Mesodermal cell (in vitro differentiated cells): ENCODE measurements around the gene FAM236C.
"Not testable (repeated sequence)": the region's sequence is repeated elsewhere in the genome, so short reads cannot be mapped to it uniquely, and the experiment has no call there.

Experiments used
- H3K27ac ChIP-seq: 2 replicates; pipeline ENCODE4 v1.7.0; 2013; ENCODE audit warnings: mild to moderate bottlenecking, low read depth, low read length, moderate library complexity; ENCODE audit not compliant: severe bottlenecking
- H3K36me3 ChIP-seq: 2 replicates; pipeline ENCODE4 v1.7.1; 2013; ENCODE audit warnings: mild to moderate bottlenecking, low read length, moderate library complexity; ENCODE audit not compliant: control insufficient read depth, insufficient read depth
- H3K4me1 ChIP-seq: one replicate; pipeline ENCODE4 v1.7.1; 2013; ENCODE audit warnings: mild to moderate bottlenecking, low read length; ENCODE audit not compliant: insufficient read depth, control insufficient read depth, poor library complexity, severe bottlenecking
- H3K4me3 ChIP-seq: 2 replicates; pipeline ENCODE4 v1.7.0; 2013; ENCODE audit warnings: low read length, control low read depth, mild to moderate bottlenecking; ENCODE audit not compliant: insufficient read depth, poor library complexity, severe bottlenecking; ENCODE audit errors: extremely low read depth
- H3K9me3 ChIP-seq: 2 replicates; pipeline ENCODE4 v1.7.1; 2013; ENCODE audit warnings: mild to moderate bottlenecking, low read length, moderate library complexity; ENCODE audit not compliant: control insufficient read depth
- WGBS, 2 experiments: methylation state at CpG; one replicate each; pipeline ENCODE4 v1.1.5; 2013; ENCODE audit warnings: missing lambda C conversion rate in 2 of 2; ENCODE audit not compliant: insufficient coverage in 2 of 2; 5-methylcytosine and 5-hydroxymethylcytosine counted together

FAM236C gene

DNA sequence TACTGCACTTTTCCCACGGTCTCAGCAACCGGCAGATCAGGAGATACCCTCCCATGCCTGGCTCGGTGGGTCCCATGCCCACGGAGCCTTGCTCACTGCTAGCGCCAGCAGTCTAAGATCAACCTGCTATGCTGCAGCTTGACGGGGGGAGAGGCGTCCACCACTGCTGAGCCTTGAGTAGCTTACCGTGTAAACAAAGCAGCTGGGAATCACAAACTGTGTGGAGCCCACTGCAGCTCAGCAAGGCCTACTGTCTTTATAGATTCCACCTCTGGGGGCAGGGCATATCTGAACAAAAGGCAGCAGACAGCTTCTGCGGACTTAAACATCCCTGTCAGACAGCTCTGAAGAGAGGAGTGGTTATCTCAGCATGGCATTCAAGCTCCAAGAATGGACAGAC is 47.6 kb downstream of the FAM236C start:
- not testable (repeated sequence) for H3K36me3 ChIP-seq, H3K27ac ChIP-seq, H3K4me1 ChIP-seq, H3K9me3 ChIP-seq, H3K4me3 ChIP-seq
- WGBS, 2 experiments, result no CpG with 5 or more reads among the region's 9 CpGs
